Effector memory CD4-positive, alpha-beta T cell (primary cell): ENCODE results near the gene CAPNS2.

ENCODE experiments used
- DNase-seq, 3 donors: peaks; one replicate each; pipeline ENCODE4 v3.0.0-alpha.2; 2020
- H3K27ac ChIP-seq: 2 replicates; pipeline ENCODE4 v1.7.0; 2013; ENCODE audit warnings: mild to moderate bottlenecking, low read length, moderate library complexity; ENCODE audit not compliant: insufficient read depth, poor library complexity, severe bottlenecking
- H3K27me3 ChIP-seq: replicated peaks from 2 replicates; pipeline ENCODE4 v1.7.0; 2013; ENCODE audit warnings: mild to moderate bottlenecking, low read length; ENCODE audit not compliant: insufficient read depth, control insufficient read depth, poor library complexity, severe bottlenecking
- H3K36me3 ChIP-seq: 2 replicates; pipeline ENCODE4 v1.7.0; 2013; ENCODE audit warnings: mild to moderate bottlenecking, low read length, moderate library complexity; ENCODE audit not compliant: control insufficient read depth, insufficient read depth
- H3K4me1 ChIP-seq: 2 replicates; pipeline ENCODE4 v1.7.0; 2013; ENCODE audit warnings: low read length, mild to moderate bottlenecking; ENCODE audit not compliant: control insufficient read depth, insufficient read depth, poor library complexity, severe bottlenecking
- H3K4me3 ChIP-seq: 2 replicates; pipeline ENCODE4 v1.7.0; 2013; ENCODE audit warnings: low read length, low read depth, mild to moderate bottlenecking; ENCODE audit not compliant: insufficient read depth, poor library complexity, severe bottlenecking
- H3K9me3 ChIP-seq: 2 replicates; pipeline ENCODE4 v1.7.0; 2013; ENCODE audit warnings: mild to moderate bottlenecking, low read length, moderate library complexity; ENCODE audit not compliant: control insufficient read depth
- total RNA-seq, 3 donors: gene quantifications; one replicate each; lab custom pipeline; 2026; lab: John Stamatoyannopoulos, UW

The CAPNS2 gene
- 0 reads per million in 3 donors for total RNA-seq

DNA sequence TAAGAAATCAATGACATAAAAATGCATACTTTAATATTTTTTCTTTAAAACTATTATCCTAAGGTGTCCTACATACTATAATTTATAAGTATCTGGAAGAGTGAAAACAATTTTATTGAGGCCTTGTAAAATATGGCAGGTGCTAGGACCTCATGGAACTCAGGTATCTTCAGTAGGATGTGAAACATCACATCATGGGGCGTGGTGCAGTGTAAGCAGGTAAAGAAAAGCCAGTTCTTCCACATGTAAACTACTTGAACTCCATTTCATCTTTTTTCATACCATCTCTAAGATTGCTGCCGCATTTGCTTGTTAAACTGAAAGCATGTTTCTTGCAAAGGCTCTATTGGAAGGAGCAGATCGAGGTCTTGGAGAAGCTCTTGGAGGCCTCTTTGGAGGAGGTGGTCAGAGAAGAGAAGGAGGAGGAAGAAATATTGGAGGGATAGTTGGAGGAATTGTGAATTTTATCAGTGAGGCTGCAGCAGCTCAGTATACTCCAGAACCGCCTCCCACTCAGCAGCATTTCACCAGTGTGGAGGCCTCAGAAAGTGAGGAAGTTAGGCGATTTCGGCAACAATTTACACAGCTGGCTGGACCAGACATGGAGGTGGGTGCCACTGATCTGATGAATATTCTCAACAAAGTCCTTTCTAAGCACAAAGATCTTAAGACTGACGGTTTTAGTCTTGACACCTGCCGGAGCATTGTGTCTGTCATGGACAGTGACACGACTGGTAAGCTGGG is at the start of gene CAPNS2:
CAPNS2 (plus strand) TSS at position 253 of the 744 bp plus-strand sequence; CDS start at position 326, 73 bp downstream.
- no peaks in the 10 kb centered on the region for H3K36me3 ChIP-seq
- no peaks in the 10 kb centered on the region for H3K4me1 ChIP-seq
- H3K9me3 ChIP-seq = no peaks in the 10 kb centered on the region
- no peaks in the 10 kb centered on the region for H3K27me3 ChIP-seq
- no peak for DNase-seq
- H3K4me3 ChIP-seq = no peak within 1 kb of the TSS
- no peak within 1 kb of the TSS for H3K27ac ChIP-seq

DNA sequence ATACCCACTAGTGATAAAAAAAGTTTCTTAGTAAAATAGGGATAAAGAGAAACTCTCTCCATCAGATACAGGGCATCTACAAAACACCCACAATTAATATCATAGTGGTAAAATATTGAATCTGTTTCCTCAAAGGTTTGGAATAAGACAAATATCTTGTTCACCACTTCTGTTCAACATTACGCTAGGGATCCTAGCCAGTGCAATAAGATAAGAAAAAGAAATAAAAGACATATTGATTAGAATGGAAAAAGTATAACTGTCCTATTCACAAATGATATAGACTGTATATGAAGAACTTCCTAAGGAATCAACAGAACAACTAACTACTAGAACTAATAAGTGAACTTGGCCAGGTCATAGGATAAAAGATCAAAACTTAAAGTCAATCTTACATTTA is 44.7 kb upstream of the CAPNS2 start:
- no peak overlapping the region for H3K27ac ChIP-seq
- H3K36me3 ChIP-seq = no peaks in the 10 kb centered on the region
- no peaks in the 10 kb centered on the region for H3K9me3 ChIP-seq
- no peaks in the 10 kb centered on the region for H3K4me1 ChIP-seq
- H3K4me3 ChIP-seq = no peak overlapping the region
- H3K27me3 ChIP-seq = no peaks in the 10 kb centered on the region
- no peak for DNase-seq

DNA sequence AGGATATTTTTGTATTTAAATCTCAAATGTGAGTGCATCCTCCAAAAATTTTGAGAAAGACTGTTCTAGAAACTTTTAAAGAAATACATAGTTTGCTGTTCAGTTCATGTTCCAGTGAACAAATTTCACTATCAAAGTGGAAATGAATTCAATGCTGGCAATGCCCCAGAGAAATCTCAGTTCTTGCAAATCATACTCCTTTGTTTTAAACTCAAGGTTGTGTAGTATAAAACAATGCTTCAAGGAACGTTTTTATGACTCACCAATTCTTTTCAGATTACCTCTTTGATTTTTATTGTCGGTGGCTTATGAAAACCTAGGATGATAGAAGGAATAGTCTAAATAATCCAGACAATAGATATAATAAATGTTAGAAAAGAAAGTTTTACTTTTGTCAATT is 40.0 kb upstream of the CAPNS2 start:
- Histone ChIP-seq H3K36me3 (no peaks in the 10 kb centered on the region), H3K9me3 (no peaks in the 10 kb centered on the region), H3K4me1 (no peaks in the 10 kb centered on the region), H3K27me3 (no peaks in the 10 kb centered on the region), H3K27ac (no peak overlapping the region), H3K4me3 (no peak overlapping the region)
- DNase-seq = no peak

DNA sequence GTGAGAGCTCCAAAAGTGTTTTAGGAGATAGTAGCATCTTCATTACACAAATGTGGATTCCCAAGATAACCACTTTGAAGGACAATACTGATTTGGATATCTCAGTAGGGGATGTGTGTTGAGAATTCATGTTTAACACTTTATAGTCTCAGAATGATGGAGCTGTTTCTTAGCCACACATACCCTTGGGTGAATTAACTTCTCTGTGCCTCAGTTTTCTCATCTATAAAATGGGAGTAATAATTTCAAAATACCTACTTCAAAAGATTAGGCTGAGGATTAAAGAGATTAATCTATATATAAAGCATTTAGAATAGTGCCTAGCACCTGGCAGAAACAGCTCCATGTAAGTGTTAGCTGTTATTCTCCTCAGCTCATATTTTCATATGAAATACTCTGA is 38.6 kb upstream of the CAPNS2 start:
- H3K36me3 ChIP-seq = no peaks in the 10 kb centered on the region
- H3K4me1 ChIP-seq = no peaks in the 10 kb centered on the region
- H3K9me3 ChIP-seq = no peaks in the 10 kb centered on the region
- no peaks in the 10 kb centered on the region for H3K27me3 ChIP-seq
- no peak overlapping the region for H3K4me3 ChIP-seq
- no peak for DNase-seq
- no peak overlapping the region for H3K27ac ChIP-seq

DNA sequence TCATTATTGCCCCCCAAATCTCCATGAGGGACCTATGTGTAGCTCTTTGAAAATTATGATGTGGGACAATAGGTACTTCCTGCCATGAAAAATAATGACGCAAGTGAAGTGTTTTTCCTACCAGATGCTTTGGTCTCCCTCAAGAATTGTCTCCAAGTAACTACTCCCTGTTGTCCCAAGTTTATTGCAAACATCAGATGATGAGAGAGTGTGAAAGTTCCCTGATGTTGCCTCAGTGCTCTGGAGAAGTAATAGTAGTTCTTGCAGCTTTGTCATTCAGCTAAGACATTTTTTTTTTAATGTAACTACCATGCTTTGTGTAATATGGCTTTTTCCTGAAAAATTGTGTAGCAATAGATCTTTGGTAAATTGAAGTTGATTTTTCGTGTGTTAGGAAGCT is 37.5 kb upstream of the CAPNS2 start:
- no peaks in the 10 kb centered on the region for H3K27me3 ChIP-seq
- no peak overlapping the region for H3K4me3 ChIP-seq
- no peaks in the 10 kb centered on the region for H3K4me1 ChIP-seq
- H3K36me3 ChIP-seq = no peaks in the 10 kb centered on the region
- DNase-seq = no peak
- H3K27ac ChIP-seq = no peak overlapping the region
- no peaks in the 10 kb centered on the region for H3K9me3 ChIP-seq

DNA sequence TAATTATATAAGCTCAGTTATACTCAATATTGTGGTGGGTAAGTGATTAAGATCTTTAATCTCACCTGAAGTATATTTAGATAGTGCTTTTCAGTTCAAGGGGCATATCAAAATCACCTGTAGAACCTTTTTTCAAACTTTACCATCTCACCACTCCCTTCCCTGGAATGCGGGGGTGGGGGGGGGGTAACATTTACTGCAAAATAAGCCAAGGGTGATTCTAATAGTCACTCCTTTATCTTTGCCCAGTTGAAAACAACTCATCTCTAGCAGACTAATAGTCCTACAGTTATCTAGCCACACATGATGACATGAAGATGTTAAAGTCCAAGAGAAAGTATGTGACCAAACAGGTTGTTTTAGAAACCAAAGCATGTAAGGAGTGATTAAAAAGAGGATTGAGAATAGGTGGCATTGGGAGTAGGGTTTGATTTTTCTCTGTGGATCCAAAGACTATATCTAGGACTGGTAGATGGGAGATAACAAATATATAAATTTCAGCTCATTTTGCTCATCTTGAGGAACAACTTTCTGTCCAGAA is 36.1 kb upstream of the CAPNS2 start:
- no peaks in the 10 kb centered on the region for H3K9me3 ChIP-seq
- no peaks in the 10 kb centered on the region for H3K27me3 ChIP-seq
- no peak overlapping the region for H3K27ac ChIP-seq
- DNase-seq = no peak
- no peak overlapping the region for H3K4me3 ChIP-seq
- H3K4me1 ChIP-seq = no peaks in the 10 kb centered on the region
- H3K36me3 ChIP-seq = no peaks in the 10 kb centered on the region

DNA sequence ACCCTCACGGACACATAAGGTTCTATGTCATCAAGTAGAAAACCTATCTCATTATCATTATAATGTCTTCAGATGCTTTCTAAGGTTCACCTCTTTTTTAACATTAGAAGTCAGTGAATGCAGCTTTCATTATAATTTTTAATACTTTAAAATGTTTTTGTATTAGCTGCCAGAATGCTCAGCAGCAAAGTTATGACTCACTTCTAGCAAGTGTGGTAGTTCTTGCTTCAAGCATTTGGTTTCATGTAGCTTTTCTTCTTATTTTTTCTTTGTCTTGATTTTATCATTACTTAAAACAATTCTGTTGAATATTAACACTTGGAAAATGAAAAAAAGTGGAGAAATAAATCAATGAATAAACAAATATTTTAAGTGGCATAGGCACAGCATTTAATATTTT is 34.3 kb upstream of the CAPNS2 start:
- H3K27me3 ChIP-seq = no peaks in the 10 kb centered on the region
- no peaks in the 10 kb centered on the region for H3K4me1 ChIP-seq
- H3K27ac ChIP-seq = no peak overlapping the region
- no peaks in the 10 kb centered on the region for H3K36me3 ChIP-seq
- no peak overlapping the region for H3K4me3 ChIP-seq
- DNase-seq = no peak
- no peaks in the 10 kb centered on the region for H3K9me3 ChIP-seq

DNA sequence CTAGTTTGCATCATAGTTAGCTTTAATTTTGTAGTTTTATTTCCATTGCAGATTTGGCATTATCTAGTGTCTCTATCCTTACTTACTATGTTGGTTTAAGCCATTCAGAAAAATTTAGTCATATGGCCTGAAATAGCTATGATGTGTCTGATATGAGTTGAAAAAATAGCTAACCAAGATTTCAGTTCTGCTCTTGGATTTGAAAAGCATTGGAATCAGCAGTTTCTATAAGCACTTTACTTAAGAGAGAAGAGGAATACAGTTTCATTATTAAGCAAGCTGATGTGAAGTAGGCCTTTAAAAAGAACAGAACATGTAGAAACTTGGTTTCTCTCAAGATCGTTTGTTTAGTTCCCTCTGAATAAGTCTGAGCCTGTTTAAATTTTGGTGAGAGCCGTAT is 31.7 kb upstream of the CAPNS2 start:
- no peak overlapping the region for H3K4me3 ChIP-seq
- no peaks in the 10 kb centered on the region for H3K9me3 ChIP-seq
- H3K27ac ChIP-seq = no peak overlapping the region
- DNase-seq = no peak
- no peaks in the 10 kb centered on the region for H3K36me3 ChIP-seq
- no peaks in the 10 kb centered on the region for H3K4me1 ChIP-seq
- H3K27me3 ChIP-seq = no peaks in the 10 kb centered on the region

DNA sequence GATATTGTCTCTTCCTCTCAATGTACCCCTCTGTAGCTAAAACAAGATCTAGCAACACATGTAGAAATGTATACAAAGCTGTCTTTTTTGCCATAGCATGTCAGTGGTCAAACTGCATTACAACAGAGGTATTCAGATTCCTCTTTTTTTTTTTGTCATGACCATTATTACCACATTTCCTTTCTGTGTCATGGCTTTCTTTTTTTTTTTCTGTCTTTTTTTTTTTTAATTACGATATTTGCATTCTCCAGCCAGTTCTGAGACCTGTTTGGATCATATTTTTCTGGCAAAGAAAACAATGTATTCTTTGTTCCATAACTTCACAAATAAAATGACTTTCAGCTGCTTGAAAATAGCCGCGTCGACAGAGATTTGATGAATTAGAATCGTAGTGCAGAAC is 27.4 kb upstream of the CAPNS2 start:
- Histone ChIP-seq H3K9me3 (no peaks in the 10 kb centered on the region), H3K4me3 (no peak overlapping the region), H3K4me1 (no peaks in the 10 kb centered on the region), H3K36me3 (no peaks in the 10 kb centered on the region), H3K27me3 (no peaks in the 10 kb centered on the region), H3K27ac (no peak overlapping the region)
- DNase-seq = no peak

DNA sequence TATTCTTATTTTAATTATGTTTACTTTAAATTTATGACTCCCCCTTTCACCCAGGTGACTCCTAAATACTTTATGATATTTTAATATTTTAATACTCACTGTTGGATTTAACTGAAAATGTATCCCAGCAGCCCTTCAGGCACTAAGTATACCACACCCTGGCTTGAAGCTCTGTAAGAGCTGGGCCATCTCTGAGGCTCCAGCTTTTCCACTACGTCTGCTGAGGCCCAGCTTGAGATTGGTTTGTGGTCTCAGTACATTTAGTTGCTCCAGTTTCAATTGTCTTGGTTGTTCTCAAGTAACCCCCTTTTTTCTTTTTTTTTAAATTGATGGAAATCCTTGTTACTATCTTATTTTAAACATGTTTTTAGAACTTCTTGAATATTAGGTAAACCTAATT is 27.0 kb upstream of the CAPNS2 start:
- DNase-seq = no peak
- no peak overlapping the region for H3K27ac ChIP-seq
- H3K27me3 ChIP-seq = no peaks in the 10 kb centered on the region
- H3K36me3 ChIP-seq = no peaks in the 10 kb centered on the region
- H3K9me3 ChIP-seq = no peaks in the 10 kb centered on the region
- no peak overlapping the region for H3K4me3 ChIP-seq
- H3K4me1 ChIP-seq = no peaks in the 10 kb centered on the region
